Endothelial cell of umbilical vein (primary cell): Measurements from ENCODE around the gene GBP3.
"Not testable (repeated sequence)": the region's sequence is repeated elsewhere in the genome, so short reads cannot be mapped to it uniquely, and the experiment has no call there.

ENCODE experiments used
- EZH2 ChIP-seq: IDR thresholded peaks from 2 replicates; pipeline ENCODE4 v1.6.1; 2012; ENCODE audit warnings: borderline replicate concordance, low read depth, mild to moderate bottlenecking, moderate library complexity, low read length, inconsistent platforms; ENCODE audit not compliant: severe bottlenecking
- GATA2 ChIP-seq: IDR thresholded peaks from 2 replicates; pipeline ENCODE4 v1.7.0; 2011; ENCODE audit warnings: low read depth, mild to moderate bottlenecking, moderate library complexity, mixed read lengths, low read length; ENCODE audit not compliant: insufficient read length, insufficient read depth
- JUN ChIP-seq: IDR thresholded peaks from 2 replicates; pipeline ENCODE4 v1.6.1; 2011; ENCODE audit warnings: borderline replicate concordance, low read depth; ENCODE audit not compliant: insufficient read length, insufficient read depth
- MYC ChIP-seq: IDR thresholded peaks from one replicate; pipeline ENCODE4 v1.6.1; 2011; ENCODE audit warnings: mild to moderate bottlenecking, low read depth, low read length
- POLR2A ChIP-seq: IDR thresholded peaks from 2 replicates; pipeline ENCODE4 v1.6.1; 2012; ENCODE audit warnings: low read depth, mild to moderate bottlenecking, control low read depth, low read length
- POLR2AphosphoS5 ChIP-seq: IDR thresholded peaks from 2 replicates; pipeline ENCODE4 v1.6.1; 2012; ENCODE audit warnings: low read depth, mild to moderate bottlenecking, control low read depth, low read length, moderate library complexity; ENCODE audit not compliant: insufficient read depth
- TF ChIP-seq, protein P1 (sequence below), 2 donors: IDR thresholded peaks; 1 replicate in 1 of 2; 2 replicates in 1 of 2; pipeline ENCODE4 v1.5.1; 2011; ENCODE audit warnings: low read length in 2 of 2, mild to moderate bottlenecking in 2 of 2, moderate library complexity in 2 of 2, control low read depth in 1 of 2, inconsistent platforms in 1 of 2, low read depth in 1 of 2; ENCODE audit not compliant: insufficient read depth in 1 of 2; ENCODE audit errors: extremely low read depth in 1 of 2
- TF ChIP-seq, protein P2 (sequence below): IDR thresholded peaks from 2 replicates; pipeline ENCODE4 v1.6.1; 2011; ENCODE audit not compliant: insufficient read depth, insufficient read length

GRCh38 chr1:88981506-88981905 is 41.2 kb downstream of the GBP3 start:
- not testable (repeated sequence) for TF ChIP-seq EZH2, POLR2A, POLR2AphosphoS5, MYC, JUN, GATA2
- TF ChIP-seq, protein P1, sequence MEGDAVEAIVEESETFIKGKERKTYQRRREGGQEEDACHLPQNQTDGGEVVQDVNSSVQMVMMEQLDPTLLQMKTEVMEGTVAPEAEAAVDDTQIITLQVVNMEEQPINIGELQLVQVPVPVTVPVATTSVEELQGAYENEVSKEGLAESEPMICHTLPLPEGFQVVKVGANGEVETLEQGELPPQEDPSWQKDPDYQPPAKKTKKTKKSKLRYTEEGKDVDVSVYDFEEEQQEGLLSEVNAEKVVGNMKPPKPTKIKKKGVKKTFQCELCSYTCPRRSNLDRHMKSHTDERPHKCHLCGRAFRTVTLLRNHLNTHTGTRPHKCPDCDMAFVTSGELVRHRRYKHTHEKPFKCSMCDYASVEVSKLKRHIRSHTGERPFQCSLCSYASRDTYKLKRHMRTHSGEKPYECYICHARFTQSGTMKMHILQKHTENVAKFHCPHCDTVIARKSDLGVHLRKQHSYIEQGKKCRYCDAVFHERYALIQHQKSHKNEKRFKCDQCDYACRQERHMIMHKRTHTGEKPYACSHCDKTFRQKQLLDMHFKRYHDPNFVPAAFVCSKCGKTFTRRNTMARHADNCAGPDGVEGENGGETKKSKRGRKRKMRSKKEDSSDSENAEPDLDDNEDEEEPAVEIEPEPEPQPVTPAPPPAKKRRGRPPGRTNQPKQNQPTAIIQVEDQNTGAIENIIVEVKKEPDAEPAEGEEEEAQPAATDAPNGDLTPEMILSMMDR (IDR thresholded peaks at IDR 0.05; ENCODE audit: extremely low read depth in 1 of 2, insufficient read depth in 1 of 2, low read depth in 1 of 2, low read length in 2 of 2), result not testable (repeated sequence)
- TF ChIP-seq, protein P2, sequence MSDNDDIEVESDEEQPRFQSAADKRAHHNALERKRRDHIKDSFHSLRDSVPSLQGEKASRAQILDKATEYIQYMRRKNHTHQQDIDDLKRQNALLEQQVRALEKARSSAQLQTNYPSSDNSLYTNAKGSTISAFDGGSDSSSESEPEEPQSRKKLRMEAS, result not testable (repeated sequence)
